Omental fat pad (tissue), 4 donors: ENCODE measurements around the gene PRKCE. TPM values are rescaled to one million over a fixed set of nuclear protein-coding genes. Genes with fewer than 3 reads are reported as not detected.

Experiments used
- ATAC-seq: fragments of 150-250 bp; one replicate; pipeline ENCODE4 v1.9.1; 2016; ENCODE audit warnings: mild to moderate bottlenecking, moderate library complexity; ENCODE audit not compliant: low FRiP score
- DNase-seq: peaks from one replicate; pipeline ENCODE4 v3.0.0-alpha.2; 2019; ENCODE audit warnings: low spot score
- CTCF ChIP-seq, 3 donors: fragments of 450-650 bp; IDR thresholded peaks; one replicate each; pipeline ENCODE4 v1.5.1; 2016 to 2017; ENCODE audit warnings: antibody characterized with exemption in 3 of 3, mild to moderate bottlenecking in 3 of 3, moderate library complexity in 2 of 3
- total RNA-seq, 4 donors: library from RNA; depleted of rRNA; stranded (reverse); fragments of >200 nt; gene quantifications; one replicate each; pipeline ENCODE4 v1.1.0, GENCODE V29; 2016

The PRKCE gene
- total RNA-seq, 4 donors from 2014 or later = 8.8 to 24.3 (median 14.0) TPM

GRCh38 chr2:45707006-45707405 lies 55.5 kb downstream of the PRKCE start:
- no peak for ATAC-seq
- no peak for DNase-seq
- no peak for TF ChIP-seq CTCF (IDR thresholded peaks at IDR 0.05)

GRCh38 chr2:45707661-45708060 lies 56.2 kb downstream of the PRKCE start:
- ATAC-seq = no peak
- DNase-seq = no peak
- no peak for TF ChIP-seq CTCF (IDR thresholded peaks at IDR 0.05)

GRCh38 chr2:45708501-45708900 lies 57.0 kb downstream of the PRKCE start:
- ATAC-seq = no peak
- DNase-seq = no peak
- no peak for TF ChIP-seq CTCF (IDR thresholded peaks at IDR 0.05)

GRCh38 chr2:45709137-45709536 lies 57.7 kb downstream of the PRKCE start:
- ATAC-seq (no peak), DNase-seq (no peak)
- TF ChIP-seq CTCF (IDR thresholded peaks at IDR 0.05) = no peak

GRCh38 chr2:45710468-45710867 lies 59.0 kb downstream of the PRKCE start:
- ATAC-seq (no peak), DNase-seq (no peak)
- TF ChIP-seq CTCF (IDR thresholded peaks at IDR 0.05) = no peak

- no peak for TF ChIP-seq CTCF (IDR thresholded peaks at IDR 0.05)
- DNase-seq = no peak
- no peak for ATAC-seq
Observed at GRCh38 chr2:45711224-45711623, 59.7 kb downstream of the PRKCE start.

- TF ChIP-seq CTCF (IDR thresholded peaks at IDR 0.05) = no peak
- no peak for ATAC-seq
- no peak for DNase-seq
Observed at GRCh38 chr2:45712570-45712969, 61.1 kb downstream of the PRKCE start.
